Stomach (tissue), 9 donors: ENCODE data around the gene ARL3. TPM values are rescaled to one million over a fixed set of nuclear protein-coding genes. Genes with fewer than 3 reads are reported as not detected.

Experiments used
- DNase-seq, 2 donors: peaks; one replicate each; pipeline versions ENCODE4 v3.0.0 to v3.0.0-alpha.2; 2013 to 2019
- H3K27ac ChIP-seq, 5 donors: fragments of 200-600 bp in 4 of 5; sonication (generic) in 4 of 5; one replicate each; pipeline ENCODE4 v1.5.1; 2013 to 2019; ENCODE audit warnings: mild to moderate bottlenecking in 1 of 5, moderate library complexity in 1 of 5
- H3K27me3 ChIP-seq, 3 donors: fragments of 200-600 bp; sonication (generic); one replicate each; pipeline ENCODE4 v1.5.1; 2017 to 2019; ENCODE audit warnings: mixed run types in 1 of 3
- H3K36me3 ChIP-seq, 4 donors: fragments of 200-600 bp; sonication (generic); 1 replicate in 3 of 4; 2 replicates in 1 of 4; pipeline ENCODE4 v1.5.1; 2016 to 2019
- H3K4me1 ChIP-seq, 4 donors: fragments of 200-600 bp; sonication (generic); one replicate each; pipeline ENCODE4 v1.5.1; 2016 to 2019
- H3K4me3 ChIP-seq, 4 donors: fragments of 200-600 bp; sonication (generic) in 3 of 4; one replicate each; pipeline ENCODE4 v1.5.1; 2016 to 2019; ENCODE audit warnings: mild to moderate bottlenecking in 1 of 4
- H3K9me3 ChIP-seq, 4 donors: fragments of 200-600 bp; sonication (generic); one replicate each; pipeline ENCODE4 v1.5.1; 2016 to 2019
- EP300 ChIP-seq: sonication (generic); formaldehyde crosslinking; IDR thresholded peaks from one replicate; pipeline ENCODE4 v1.6.1; 2017; ENCODE audit warnings: antibody characterized with exemption
- POLR2A ChIP-seq, 4 donors: fragments of 450-650 bp; IDR thresholded peaks; one replicate each; pipeline ENCODE4 v1.6.1; 2016; ENCODE audit warnings: antibody characterized with exemption in 4 of 4, control low read depth in 2 of 4, mild to moderate bottlenecking in 1 of 4, moderate library complexity in 1 of 4
- POLR2AphosphoS5 ChIP-seq, 3 donors: sonication (generic); formaldehyde crosslinking; IDR thresholded peaks; one replicate each; pipeline ENCODE4 v1.6.1; 2016; ENCODE audit warnings: antibody characterized with exemption in 3 of 3
- WGBS, 5 donors: extraction: QIAGEN DNeasy Blood & Tissue Kit in 3 of 5; methylation state at CpG; one replicate each; pipeline versions ENCODE4 v1.1.5 to v1.1.7; 2013 to 2018; 5-methylcytosine and 5-hydroxymethylcytosine counted together
- intact Hi-C: fragments of 100-400 bp; cut with DNase I; formaldehyde crosslinking; loops from one replicate; pipeline ENCODE4 v1.15.1; 2023; ENCODE audit warnings: low total_unique reads
- polyA plus RNA-seq, 3 donors: library from polyadenylated mRNA; stranded (reverse); fragments of 200-250 nt; gene quantifications; one replicate each; pipeline ENCODE4 v1.2.3, GENCODE V29; 2013
- total RNA-seq, 5 donors: library from RNA; depleted of rRNA; stranded (reverse); fragments of >200 nt; gene quantifications; one replicate each; pipeline versions ENCODE4 v1.1.0 to v1.2.3, GENCODE V29; 2014 to 2016
- TF ChIP-seq, protein P1 (sequence below), 7 experiments: fragments of 450-650 bp in 4 of 7; fragments of 200-600 bp in 3 of 7; sonication (generic) in 3 of 7; IDR thresholded peaks; one replicate each; pipeline ENCODE4 v1.5.1; 2016 to 2019; ENCODE audit warnings: antibody characterized with exemption in 7 of 7, control low read depth in 2 of 7, mild to moderate bottlenecking in 1 of 7
- donor health status: healthy with polysubstance abuse.
- donor health status: Bipolar disorder and iron deficiency.
- donor health status: healthy.

Gene ARL3
- total and polyA plus RNA-seq, 8 donors = 0.58 to 17.0 (median 6.8) TPM

DNA sequence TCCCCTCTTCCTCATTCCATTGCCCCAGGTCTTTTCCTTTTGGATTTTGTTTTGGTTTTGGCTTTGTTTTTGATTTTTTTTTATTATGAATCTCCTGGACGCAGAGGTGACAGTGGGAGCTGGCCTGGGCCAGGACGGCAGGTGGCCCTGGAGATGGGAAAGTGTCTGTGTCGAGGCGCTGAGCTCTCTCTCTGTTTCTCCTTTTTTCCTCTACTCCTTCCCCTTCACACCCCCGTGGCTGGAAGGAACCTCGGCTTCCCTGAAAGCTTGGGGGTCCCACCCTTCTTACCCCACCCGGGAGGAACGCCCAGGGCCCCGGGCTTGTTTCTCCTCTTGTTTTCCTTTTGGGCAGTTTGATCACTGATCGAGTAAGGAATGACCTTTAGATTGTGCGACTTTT, 56.7 kb downstream of the ARL3 start:
- TF ChIP-seq POLR2AphosphoS5 (IDR thresholded peaks at IDR 0.05) (no peak), EP300 (no peak), POLR2A (IDR thresholded peaks at IDR 0.05) (no peak)
- TF ChIP-seq, protein P1, sequence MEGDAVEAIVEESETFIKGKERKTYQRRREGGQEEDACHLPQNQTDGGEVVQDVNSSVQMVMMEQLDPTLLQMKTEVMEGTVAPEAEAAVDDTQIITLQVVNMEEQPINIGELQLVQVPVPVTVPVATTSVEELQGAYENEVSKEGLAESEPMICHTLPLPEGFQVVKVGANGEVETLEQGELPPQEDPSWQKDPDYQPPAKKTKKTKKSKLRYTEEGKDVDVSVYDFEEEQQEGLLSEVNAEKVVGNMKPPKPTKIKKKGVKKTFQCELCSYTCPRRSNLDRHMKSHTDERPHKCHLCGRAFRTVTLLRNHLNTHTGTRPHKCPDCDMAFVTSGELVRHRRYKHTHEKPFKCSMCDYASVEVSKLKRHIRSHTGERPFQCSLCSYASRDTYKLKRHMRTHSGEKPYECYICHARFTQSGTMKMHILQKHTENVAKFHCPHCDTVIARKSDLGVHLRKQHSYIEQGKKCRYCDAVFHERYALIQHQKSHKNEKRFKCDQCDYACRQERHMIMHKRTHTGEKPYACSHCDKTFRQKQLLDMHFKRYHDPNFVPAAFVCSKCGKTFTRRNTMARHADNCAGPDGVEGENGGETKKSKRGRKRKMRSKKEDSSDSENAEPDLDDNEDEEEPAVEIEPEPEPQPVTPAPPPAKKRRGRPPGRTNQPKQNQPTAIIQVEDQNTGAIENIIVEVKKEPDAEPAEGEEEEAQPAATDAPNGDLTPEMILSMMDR (IDR thresholded peaks at IDR 0.05) = no peak
- H3K4me1 ChIP-seq = peaks cover 49 to 93% (median 83%) of the 10 kb centered on the region in 4 donors
- no peak for DNase-seq
- no peaks in the 10 kb centered on the region for H3K27me3 ChIP-seq
- peak overlapping the region in 1 of 4 donors; percentile 11 for H3K4me3 ChIP-seq
- intact Hi-C loops = no loop called here
- 32 to 48% (median 36%) methylated on average over 11 of the region's 11 CpGs for WGBS, 5 donors
- H3K36me3 ChIP-seq = peaks cover 35 to 69% (median 62%) of the 10 kb centered on the region in 4 donors
- H3K27ac ChIP-seq = peak overlapping the region; percentile 83 to 93 (median 85)
- no peaks in the 10 kb centered on the region for H3K9me3 ChIP-seq

DNA sequence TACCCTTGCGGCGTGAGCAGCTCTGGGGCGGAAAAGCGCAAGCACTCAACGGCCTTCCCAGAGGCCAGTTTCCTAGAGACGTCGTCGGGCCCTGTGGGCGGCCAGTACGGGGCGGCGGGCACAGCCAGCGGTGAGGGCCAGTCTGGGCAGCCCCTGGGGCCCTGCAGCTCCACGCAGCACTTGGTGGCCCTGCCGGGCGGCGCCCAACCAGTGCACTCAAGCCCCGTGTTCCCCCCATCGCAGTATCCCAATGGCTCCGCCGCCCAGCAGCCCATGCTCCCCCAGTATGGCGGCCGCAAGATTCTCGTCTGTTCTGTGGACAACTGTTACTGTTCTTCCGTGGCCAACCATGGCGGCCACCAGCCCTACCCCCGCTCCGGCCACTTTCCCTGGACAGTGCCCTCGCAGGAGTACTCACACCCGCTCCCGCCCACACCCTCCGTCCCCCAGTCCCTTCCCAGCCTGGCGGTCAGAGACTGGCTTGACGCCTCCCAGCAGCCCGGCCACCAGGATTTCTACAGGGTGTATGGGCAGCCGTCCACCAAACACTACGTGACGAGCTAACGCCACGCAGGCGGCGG, 57.3 kb downstream of the ARL3 start:
- intact Hi-C loops = no loop called here
- no peaks in the 10 kb centered on the region for H3K9me3 ChIP-seq
- peaks cover 50 to 99% (median 89%) of the 10 kb centered on the region in 4 donors for H3K4me1 ChIP-seq
- H3K4me3 ChIP-seq = peak overlapping the region in 1 of 4 donors; percentile 11
- H3K36me3 ChIP-seq = peaks cover 35 to 74% (median 65%) of the 10 kb centered on the region in 4 donors
- no peaks in the 10 kb centered on the region for H3K27me3 ChIP-seq
- DNase-seq = peak in 1 of 2 donors; percentile 54
- peak overlapping the region; percentile 83 to 93 (median 85) for H3K27ac ChIP-seq
- WGBS, 5 donors = 66 to 81% (median 73%) methylated on average over 24 to 42 of the region's 42 CpGs
- TF ChIP-seq POLR2AphosphoS5 (IDR thresholded peaks at IDR 0.05) (no peak), EP300 (no peak), POLR2A (IDR thresholded peaks at IDR 0.05) (no peak)
- TF ChIP-seq, protein P1 (IDR thresholded peaks at IDR 0.05) = no peak

DNA sequence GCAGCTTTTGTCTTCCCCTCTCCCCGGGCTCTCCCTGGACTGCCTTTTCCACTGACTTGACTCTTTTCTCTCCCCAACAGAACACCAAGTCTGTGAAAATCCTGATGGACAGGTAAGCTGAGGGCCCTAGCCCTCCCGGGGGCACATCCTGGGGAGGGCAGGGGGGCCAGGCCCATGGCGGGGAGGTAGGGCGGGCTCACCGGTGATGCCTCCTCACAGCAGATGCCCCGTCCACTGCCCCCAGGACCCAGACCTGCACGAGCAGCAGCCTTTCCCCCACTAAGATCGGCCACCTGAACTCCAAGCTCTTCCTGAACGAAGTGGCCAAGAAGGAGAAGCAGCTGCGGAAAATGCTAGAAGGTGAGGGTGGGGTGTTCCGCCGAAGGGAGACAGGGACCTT, 58.2 kb downstream of the ARL3 start:
- no peaks in the 10 kb centered on the region for H3K27me3 ChIP-seq
- DNase-seq = no peak
- TF ChIP-seq EP300 = no peak
- TF ChIP-seq POLR2AphosphoS5 (IDR thresholded peaks at IDR 0.05) = no peak
- no peak for TF ChIP-seq POLR2A (IDR thresholded peaks at IDR 0.05)
- TF ChIP-seq, protein P1 (IDR thresholded peaks at IDR 0.05) = no peak
- H3K4me1 ChIP-seq = peaks cover 51 to 99% (median 90%) of the 10 kb centered on the region in 4 donors
- WGBS, 5 donors = 81 to 89% (median 84%) methylated on average over 7 to 12 of the region's 12 CpGs
- H3K36me3 ChIP-seq = peaks cover 35 to 82% (median 74%) of the 10 kb centered on the region in 4 donors
- H3K4me3 ChIP-seq = no peak overlapping the region
- H3K9me3 ChIP-seq = no peaks in the 10 kb centered on the region
- intact Hi-C loops = no loop called here
- H3K27ac ChIP-seq = peak overlapping the region; percentile 83 to 93 (median 85)

DNA sequence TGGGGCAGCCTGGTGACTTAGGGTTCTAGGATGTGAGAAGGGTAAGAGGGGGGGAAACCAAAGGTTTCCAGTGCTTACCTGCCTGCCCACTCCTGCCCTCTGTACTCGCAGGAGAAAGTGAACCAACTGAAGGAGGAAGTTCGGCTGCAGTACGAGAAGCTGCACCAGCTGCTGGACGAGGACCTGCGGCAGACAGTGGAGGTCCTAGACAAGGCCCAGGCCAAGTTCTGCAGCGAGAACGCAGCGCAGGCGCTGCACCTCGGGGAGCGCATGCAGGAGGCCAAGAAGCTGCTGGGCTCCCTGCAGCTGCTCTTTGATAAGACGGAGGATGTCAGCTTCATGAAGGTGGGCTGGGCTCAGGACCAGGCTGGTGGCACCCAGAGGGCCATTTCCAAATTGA, 59.2 kb downstream of the ARL3 start:
- WGBS, 5 donors = 75 to 87% (median 82%) methylated on average over 10 to 12 of the region's 12 CpGs
- TF ChIP-seq POLR2AphosphoS5 (IDR thresholded peaks at IDR 0.05) (no peak), EP300 (no peak), POLR2A (IDR thresholded peaks at IDR 0.05) (no peak)
- TF ChIP-seq, protein P1 (IDR thresholded peaks at IDR 0.05) = no peak

More for the DNA sequence above, 59.2 kb downstream of the ARL3 start:
- no peak for DNase-seq
- Histone ChIP-seq H3K4me3 (no peak overlapping the region), H3K27me3 (no peaks in the 10 kb centered on the region), H3K27ac (peak overlapping the region in 3 of 5 donors; percentile 27 to 99 (median 45)), H3K36me3 (peaks cover 35 to 92% (median 83%) of the 10 kb centered on the region in 4 donors), H3K4me1 (peaks cover 51 to 99% (median 90%) of the 10 kb centered on the region in 4 donors), H3K9me3 (no peaks in the 10 kb centered on the region)
- intact Hi-C loops = no loop called here
